Right lobe of liver (tissue), 6 donors: ENCODE data around the gene USE1. TPM values are rescaled to one million over a fixed set of nuclear protein-coding genes. Genes with fewer than 3 reads are reported as not detected.

Experiments
- ATAC-seq, 4 donors: fragments of 200-7000 bp; cut with Tn5 transposase; one replicate each; pipeline ENCODE4 v1.9.1; 2020; ENCODE audit warnings: mild to moderate bottlenecking in 4 of 4, moderate library complexity in 4 of 4
- DNase-seq, 3 donors: peaks; one replicate each; pipeline ENCODE4 v3.0.0-alpha.2; 2020
- H3K27ac ChIP-seq, 3 donors: fragments of 200-600 bp; one replicate each; pipeline ENCODE4 v1.8.0; 2022
- H3K27me3 ChIP-seq, 2 donors: fragments of 200-600 bp; one replicate each; pipeline ENCODE4 v1.8.0; 2022
- H3K36me3 ChIP-seq, 4 donors: fragments of 200-600 bp; sonication (generic) in 1 of 4; one replicate each; pipeline versions ENCODE4 v1.5.1 to v1.8.0; 2017 to 2022; ENCODE audit warnings: control low read depth in 1 of 4
- H3K4me1 ChIP-seq, 4 donors: fragments of 200-600 bp; sonication (generic) in 1 of 4; one replicate each; pipeline versions ENCODE4 v1.5.1 to v1.8.0; 2017 to 2022; ENCODE audit warnings: control low read depth in 1 of 4
- H3K4me3 ChIP-seq, 3 donors: fragments of 200-600 bp; one replicate each; pipeline ENCODE4 v1.8.0; 2022
- H3K9me3 ChIP-seq, 4 donors: fragments of 200-600 bp; sonication (generic) in 1 of 4; one replicate each; pipeline versions ENCODE4 v1.5.1 to v1.8.0; 2017 to 2022; ENCODE audit warnings: control low read depth in 1 of 4
- POLR2A ChIP-seq: fragments of 450-650 bp; IDR thresholded peaks from one replicate; pipeline ENCODE4 v1.6.1; 2017; ENCODE audit warnings: antibody characterized with exemption, mild to moderate bottlenecking
- WGBS: methylation state at CpG from one replicate; pipeline ENCODE4 v1.1.6; 2018; ENCODE audit warnings: low coverage, low lambda C conversion rate; ENCODE audit not compliant: insufficient coverage; ENCODE audit errors: missing lambda C conversion rate; 5-methylcytosine and 5-hydroxymethylcytosine counted together
- intact Hi-C, 2 donors: fragments of 100-400 bp; cut with DNase I; formaldehyde crosslinking; loops; one replicate each; pipeline versions ENCODE4 v1.11.2 to v1.14.1; 2022
- total RNA-seq, 6 experiments: library from RNA; depleted of rRNA in 2 of 6; stranded (reverse); fragments of >200 nt in 2 of 6; fragmentation: NEBNext Ultra II Directional in 3 of 6; extraction: Animal tissue kit (Norgen Biotek cat#: 25700) in 3 of 6; gene quantifications; one replicate each; pipeline versions ENCODE4 v1.1.0 to v1.2.4, GENCODE V29; 2016 to 2023
- TF ChIP-seq, protein P1 (sequence below), 4 donors: fragments of 200-600 bp in 3 of 4; fragments of 450-650 bp in 1 of 4; IDR thresholded peaks; one replicate each; pipeline versions ENCODE4 v1.5.1 to v1.8.0; 2016 to 2022; ENCODE audit warnings: antibody characterized with exemption in 4 of 4, mild to moderate bottlenecking in 2 of 4
- donor health status: DM: no; HTN: yes; CAD: no.
- donor health status: DM: no; HTN: no; CAD: no.
- donor health status: DM: no; HTN: no; CAD: no.
- donor health status: DM: no; HTN: yes; CAD: no.
- donor health status: DM: no; HTN: yes; CAD: no.

USE1 gene
- total RNA-seq, 6 experiments from 2014 or later, result 13.5 to 20.3 (median 18.6) TPM

DNA sequence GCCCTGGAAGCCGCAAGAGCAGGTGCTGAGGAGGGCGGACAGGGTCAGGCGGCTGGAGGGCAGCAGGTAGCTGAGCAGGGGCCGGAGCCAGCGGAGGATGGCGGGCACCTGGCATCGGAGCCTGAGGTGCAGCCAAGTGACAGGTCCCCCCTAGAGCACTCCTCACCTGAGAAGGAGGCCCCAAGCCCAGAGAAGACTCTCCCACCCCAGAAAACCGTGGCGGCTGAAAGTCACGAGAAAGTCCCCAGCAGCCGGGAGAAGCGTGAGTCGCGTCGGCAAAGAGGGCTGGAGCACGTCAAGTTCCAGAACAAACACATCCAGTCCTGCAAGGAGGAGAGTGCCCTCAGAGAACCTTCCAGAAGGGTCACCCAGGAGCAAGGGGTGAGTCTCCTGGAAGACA, 20.5 kb upstream of the USE1 start:
- ATAC-seq, result peak in 1 of 4 donors; percentile 26
- Histone ChIP-seq H3K27me3 (no peaks in the 10 kb centered on the region), H3K36me3 (peaks cover 0 to 72% (median 20%) of the 10 kb centered on the region in 4 donors), H3K4me1 (no peaks in the 10 kb centered on the region), H3K9me3 (no peaks in the 10 kb centered on the region), H3K4me3 (no peak overlapping the region), H3K27ac (no peak overlapping the region)
- 86% methylated on average over 1 of the region's 16 CpGs for WGBS
- no peak for TF ChIP-seq POLR2A
- TF ChIP-seq, protein P1, sequence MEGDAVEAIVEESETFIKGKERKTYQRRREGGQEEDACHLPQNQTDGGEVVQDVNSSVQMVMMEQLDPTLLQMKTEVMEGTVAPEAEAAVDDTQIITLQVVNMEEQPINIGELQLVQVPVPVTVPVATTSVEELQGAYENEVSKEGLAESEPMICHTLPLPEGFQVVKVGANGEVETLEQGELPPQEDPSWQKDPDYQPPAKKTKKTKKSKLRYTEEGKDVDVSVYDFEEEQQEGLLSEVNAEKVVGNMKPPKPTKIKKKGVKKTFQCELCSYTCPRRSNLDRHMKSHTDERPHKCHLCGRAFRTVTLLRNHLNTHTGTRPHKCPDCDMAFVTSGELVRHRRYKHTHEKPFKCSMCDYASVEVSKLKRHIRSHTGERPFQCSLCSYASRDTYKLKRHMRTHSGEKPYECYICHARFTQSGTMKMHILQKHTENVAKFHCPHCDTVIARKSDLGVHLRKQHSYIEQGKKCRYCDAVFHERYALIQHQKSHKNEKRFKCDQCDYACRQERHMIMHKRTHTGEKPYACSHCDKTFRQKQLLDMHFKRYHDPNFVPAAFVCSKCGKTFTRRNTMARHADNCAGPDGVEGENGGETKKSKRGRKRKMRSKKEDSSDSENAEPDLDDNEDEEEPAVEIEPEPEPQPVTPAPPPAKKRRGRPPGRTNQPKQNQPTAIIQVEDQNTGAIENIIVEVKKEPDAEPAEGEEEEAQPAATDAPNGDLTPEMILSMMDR (IDR thresholded peaks at IDR 0.05), result no peak
- intact Hi-C loops, result loop anchor here in 1 of 2 donors (10.0 kb wide), 1 partner anchor 130 kb away; no protein-coding TSS in a partner anchor
- no peak for DNase-seq

DNA sequence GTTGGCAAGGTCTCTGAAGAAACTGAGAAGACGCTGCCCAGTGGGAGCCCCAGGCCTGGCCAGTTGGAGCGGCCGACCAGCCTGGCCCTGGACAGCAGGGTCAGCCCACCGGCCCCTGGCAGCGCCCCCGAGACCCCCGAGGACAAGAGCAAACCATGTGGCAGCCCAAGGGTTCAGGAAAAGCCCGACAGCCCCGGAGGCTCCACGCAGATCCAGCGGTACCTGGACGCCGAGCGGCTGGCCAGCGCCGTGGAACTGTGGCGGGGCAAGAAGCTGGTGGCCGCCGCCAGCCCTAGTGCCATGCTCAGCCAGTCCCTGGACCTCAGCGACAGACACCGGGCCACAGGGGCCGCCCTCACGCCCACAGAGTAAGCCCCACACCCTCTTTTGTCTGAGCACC, 20.1 kb upstream of the USE1 start:
- H3K9me3 ChIP-seq, result no peaks in the 10 kb centered on the region
- WGBS, result no CpG with 5 or more reads among the region's 23 CpGs
- no peak overlapping the region for H3K27ac ChIP-seq
- DNase-seq (no peak), ATAC-seq (peak in 1 of 4 donors; percentile 16)
- peaks cover 0 to 74% (median 19%) of the 10 kb centered on the region in 4 donors for H3K36me3 ChIP-seq
- H3K4me1 ChIP-seq, result peaks cover 0 to 3% (median 1%) of the 10 kb centered on the region in 4 donors
- H3K27me3 ChIP-seq, result no peaks in the 10 kb centered on the region
- H3K4me3 ChIP-seq, result no peak overlapping the region
- no peak for TF ChIP-seq POLR2A
- TF ChIP-seq, protein P1 (IDR thresholded peaks at IDR 0.05), result no peak
- intact Hi-C loops, result loop anchor here in 1 of 2 donors (10.0 kb wide), 1 partner anchor 130 kb away; no protein-coding TSS in a partner anchor

DNA sequence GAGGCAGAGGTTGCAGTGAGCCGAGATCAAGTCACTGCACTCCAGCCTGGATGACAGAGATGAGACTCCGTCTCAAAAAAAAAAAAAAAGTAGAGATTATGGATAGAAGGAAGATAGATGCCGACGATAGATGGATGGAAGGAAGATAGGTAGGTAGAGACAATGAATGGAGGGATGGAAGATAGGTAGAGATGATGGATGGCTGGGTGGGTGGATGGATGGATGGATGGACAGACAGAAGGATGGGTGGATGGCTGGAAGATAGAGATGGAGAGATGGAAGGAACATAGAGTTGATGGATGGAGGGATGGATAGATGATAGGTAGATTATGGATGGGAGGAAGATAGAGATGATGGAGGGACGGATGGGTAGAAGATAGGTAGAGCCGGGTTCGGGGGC, 18.5 kb upstream of the USE1 start:
- Histone ChIP-seq H3K27me3 (no peaks in the 10 kb centered on the region), H3K27ac (no peak overlapping the region), H3K4me1 (peaks cover 0 to 14% (median 7%) of the 10 kb centered on the region in 4 donors), H3K36me3 (peaks cover 0 to 74% (median 16%) of the 10 kb centered on the region in 4 donors), H3K9me3 (no peaks in the 10 kb centered on the region), H3K4me3 (no peak overlapping the region)
- TF ChIP-seq POLR2A, result no peak
- WGBS, result 93% methylated on average over 7 of the region's 7 CpGs
- no peak for DNase-seq
- no peak for ATAC-seq
- intact Hi-C loops, result loop anchor here in 1 of 2 donors (10.0 kb wide), 1 partner anchor 132 kb away; no protein-coding TSS in a partner anchor

DNA sequence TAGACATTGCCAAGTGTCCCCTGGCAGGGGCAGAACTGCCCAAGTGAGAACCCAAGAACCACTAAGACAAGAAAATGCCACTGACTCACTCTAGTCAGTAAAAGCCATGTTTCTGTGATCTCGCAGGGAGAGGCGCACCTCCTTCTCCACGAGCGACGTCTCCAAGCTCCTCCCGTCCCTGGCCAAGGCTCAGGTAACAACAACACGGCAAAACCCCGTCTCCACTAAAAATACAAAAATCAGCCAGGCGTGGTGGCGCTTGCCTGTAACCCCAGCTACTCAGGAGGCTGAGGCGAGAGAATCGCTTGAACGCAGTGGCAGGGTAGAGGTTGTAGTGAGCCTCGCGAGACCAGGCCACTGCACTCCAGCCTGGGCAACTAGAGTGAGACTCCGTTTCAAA, 17.5 kb upstream of the USE1 start:
- H3K27ac ChIP-seq, result no peak overlapping the region
- H3K4me1 ChIP-seq, result peaks cover 0 to 14% (median 7%) of the 10 kb centered on the region in 4 donors
- H3K36me3 ChIP-seq, result peaks cover 0 to 72% (median 13%) of the 10 kb centered on the region in 4 donors
- H3K9me3 ChIP-seq, result no peaks in the 10 kb centered on the region
- intact Hi-C loops, result loop anchor here in 1 of 2 donors (10.0 kb wide), 1 partner anchor 133 kb away; no protein-coding TSS in a partner anchor
- ATAC-seq (no peak), DNase-seq (no peak)
- no peak overlapping the region for H3K4me3 ChIP-seq
- no peaks in the 10 kb centered on the region for H3K27me3 ChIP-seq
- 97% methylated on average over 16 of the region's 16 CpGs for WGBS
- TF ChIP-seq POLR2A, result no peak
- TF ChIP-seq, protein P1 (IDR thresholded peaks at IDR 0.05), result no peak

DNA sequence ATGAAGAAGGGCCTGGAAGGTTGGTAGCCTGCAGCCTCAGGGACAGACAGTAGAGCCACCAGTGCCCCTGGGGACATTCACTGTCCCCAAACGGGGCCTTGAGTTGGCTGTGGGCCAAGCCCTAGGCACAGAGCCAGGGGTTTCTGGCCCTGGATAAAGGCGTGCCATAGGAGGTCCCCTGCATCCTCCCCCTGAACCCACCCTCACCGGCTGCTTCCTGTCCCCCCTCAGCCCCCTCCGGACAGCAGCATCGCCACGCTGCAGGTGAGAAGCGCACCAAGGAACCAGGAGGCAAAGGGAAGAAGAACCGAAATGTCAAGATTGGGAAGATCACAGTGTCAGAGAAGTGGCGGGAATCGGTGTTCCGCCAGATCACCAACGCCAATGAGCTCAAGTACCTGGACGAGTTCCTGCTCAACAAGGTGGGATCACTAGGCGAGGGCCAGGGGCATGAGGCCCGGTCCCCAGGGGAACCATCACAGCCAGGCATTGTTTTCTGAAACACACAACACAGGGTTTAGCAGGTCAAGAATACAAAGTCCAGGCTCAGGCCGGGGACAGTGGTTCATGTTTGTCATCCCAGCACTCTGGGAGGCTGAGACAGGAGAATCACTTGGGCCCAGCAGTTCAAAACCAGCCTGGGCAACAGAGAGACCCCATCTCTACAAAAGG, 14.6 kb upstream of the USE1 start:
- no peaks in the 10 kb centered on the region for H3K27me3 ChIP-seq
- DNase-seq (no peak), ATAC-seq (peak; percentile 70 to 83 (median 77))
- no peak overlapping the region for H3K4me3 ChIP-seq
- WGBS, result 57% methylated on average over 6 of the region's 16 CpGs
- intact Hi-C loops, result no loop called here
- H3K36me3 ChIP-seq, result peaks cover 0 to 49% (median 7%) of the 10 kb centered on the region in 4 donors
- TF ChIP-seq, protein P1 (IDR thresholded peaks at IDR 0.05), result no peak
- TF ChIP-seq POLR2A, result no peak
- H3K9me3 ChIP-seq, result no peaks in the 10 kb centered on the region
- peak overlapping the region in 1 of 3 donors; percentile 37 for H3K27ac ChIP-seq
- peaks cover 0 to 14% (median 7%) of the 10 kb centered on the region in 4 donors for H3K4me1 ChIP-seq
